ENCODE data around the gene NOS1AP.

The NOS1AP gene

DNA sequence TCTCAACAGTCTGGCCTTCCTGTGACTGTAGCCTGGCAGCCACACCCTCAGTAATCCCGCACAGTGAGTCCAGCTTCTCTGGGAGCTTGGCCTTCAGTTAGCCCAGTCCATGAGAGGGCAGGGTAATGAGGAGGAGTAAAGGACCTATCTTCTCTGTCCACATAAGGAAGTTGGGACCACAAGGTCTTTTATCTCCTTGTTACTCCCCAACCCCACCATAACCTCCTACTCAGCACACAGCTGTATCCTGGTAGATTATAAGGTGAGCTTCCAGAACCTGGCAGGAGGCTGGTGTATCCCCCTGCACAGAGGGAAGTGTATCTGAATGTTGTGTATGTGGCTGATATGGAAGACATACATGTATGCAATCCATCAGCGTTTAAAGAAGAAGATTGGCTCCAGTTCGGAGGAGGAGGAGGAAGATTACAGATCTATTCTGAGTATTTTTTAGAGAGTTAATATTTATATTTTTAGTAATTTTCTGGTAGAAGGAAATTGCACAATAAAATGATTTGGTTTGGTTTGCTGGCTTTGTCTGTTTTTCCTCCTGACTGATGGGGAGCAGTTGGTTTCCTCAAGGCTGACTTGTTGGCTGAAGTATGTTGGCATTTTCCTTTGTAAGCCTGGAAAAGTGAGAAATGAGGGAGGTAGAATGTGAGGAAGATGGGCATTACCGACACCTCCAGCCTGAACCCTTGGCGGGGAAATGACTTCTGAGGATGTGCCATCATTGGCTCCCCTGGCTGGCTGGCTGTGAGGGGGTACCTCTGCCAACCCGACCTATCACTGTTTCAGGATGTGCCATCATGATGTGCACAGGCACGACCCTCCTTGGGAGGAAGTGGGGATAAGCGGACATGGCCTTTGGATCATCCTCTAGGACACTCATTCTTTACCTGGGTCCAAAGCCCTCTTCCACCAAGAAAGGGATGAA lies 317.1 kb downstream of the NOS1AP start:
- no peaks in the 10 kb centered on the region for H3K36me3 ChIP-seq (ENCODE audit: insufficient read depth, low read length)
- H3K27me3 ChIP-seq (ENCODE audit: insufficient read depth, low read length) = no peaks in the 10 kb centered on the region
- no peak overlapping the region for H3K4me3 ChIP-seq (ENCODE audit: low read depth, low read length, poor library complexity, severe bottlenecking)
- H3K9me2 ChIP-seq (ENCODE audit: low read depth, low read length) = no peaks in the 10 kb centered on the region
- H3K9me3 ChIP-seq (ENCODE audit: low read length) = no peaks in the 10 kb centered on the region
- H2AFZ ChIP-seq (ENCODE audit: low read length) = no peak overlapping the region
- no peak overlapping the region for H3K9ac ChIP-seq (ENCODE audit: low read length)
- no peak overlapping the region for H3K27ac ChIP-seq (ENCODE audit: low read depth, low read length, poor library complexity, severe bottlenecking)
- no peak overlapping the region for H3K4me2 ChIP-seq (ENCODE audit: low read length)
- TF ChIP-seq, protein P1, sequence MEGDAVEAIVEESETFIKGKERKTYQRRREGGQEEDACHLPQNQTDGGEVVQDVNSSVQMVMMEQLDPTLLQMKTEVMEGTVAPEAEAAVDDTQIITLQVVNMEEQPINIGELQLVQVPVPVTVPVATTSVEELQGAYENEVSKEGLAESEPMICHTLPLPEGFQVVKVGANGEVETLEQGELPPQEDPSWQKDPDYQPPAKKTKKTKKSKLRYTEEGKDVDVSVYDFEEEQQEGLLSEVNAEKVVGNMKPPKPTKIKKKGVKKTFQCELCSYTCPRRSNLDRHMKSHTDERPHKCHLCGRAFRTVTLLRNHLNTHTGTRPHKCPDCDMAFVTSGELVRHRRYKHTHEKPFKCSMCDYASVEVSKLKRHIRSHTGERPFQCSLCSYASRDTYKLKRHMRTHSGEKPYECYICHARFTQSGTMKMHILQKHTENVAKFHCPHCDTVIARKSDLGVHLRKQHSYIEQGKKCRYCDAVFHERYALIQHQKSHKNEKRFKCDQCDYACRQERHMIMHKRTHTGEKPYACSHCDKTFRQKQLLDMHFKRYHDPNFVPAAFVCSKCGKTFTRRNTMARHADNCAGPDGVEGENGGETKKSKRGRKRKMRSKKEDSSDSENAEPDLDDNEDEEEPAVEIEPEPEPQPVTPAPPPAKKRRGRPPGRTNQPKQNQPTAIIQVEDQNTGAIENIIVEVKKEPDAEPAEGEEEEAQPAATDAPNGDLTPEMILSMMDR (IDR thresholded peaks at IDR 0.05; ENCODE audit: low read length) = no peak
- TF ChIP-seq EZH2 (IDR thresholded peaks at IDR 0.05; ENCODE audit: borderline replicate concordance, low read length) = no peak
- no peaks in the 10 kb centered on the region for H3F3A ChIP-seq (ENCODE audit: insufficient read depth, low read length)
- H4K20me1 ChIP-seq (ENCODE audit: insufficient read depth, low read length) = no peaks in the 10 kb centered on the region
- no peaks in the 10 kb centered on the region for H3K4me1 ChIP-seq (ENCODE audit: insufficient read depth, low read length, severe bottlenecking)
- no peaks in the 10 kb centered on the region for H3K79me2 ChIP-seq (ENCODE audit: insufficient read depth, low read length)

DNA sequence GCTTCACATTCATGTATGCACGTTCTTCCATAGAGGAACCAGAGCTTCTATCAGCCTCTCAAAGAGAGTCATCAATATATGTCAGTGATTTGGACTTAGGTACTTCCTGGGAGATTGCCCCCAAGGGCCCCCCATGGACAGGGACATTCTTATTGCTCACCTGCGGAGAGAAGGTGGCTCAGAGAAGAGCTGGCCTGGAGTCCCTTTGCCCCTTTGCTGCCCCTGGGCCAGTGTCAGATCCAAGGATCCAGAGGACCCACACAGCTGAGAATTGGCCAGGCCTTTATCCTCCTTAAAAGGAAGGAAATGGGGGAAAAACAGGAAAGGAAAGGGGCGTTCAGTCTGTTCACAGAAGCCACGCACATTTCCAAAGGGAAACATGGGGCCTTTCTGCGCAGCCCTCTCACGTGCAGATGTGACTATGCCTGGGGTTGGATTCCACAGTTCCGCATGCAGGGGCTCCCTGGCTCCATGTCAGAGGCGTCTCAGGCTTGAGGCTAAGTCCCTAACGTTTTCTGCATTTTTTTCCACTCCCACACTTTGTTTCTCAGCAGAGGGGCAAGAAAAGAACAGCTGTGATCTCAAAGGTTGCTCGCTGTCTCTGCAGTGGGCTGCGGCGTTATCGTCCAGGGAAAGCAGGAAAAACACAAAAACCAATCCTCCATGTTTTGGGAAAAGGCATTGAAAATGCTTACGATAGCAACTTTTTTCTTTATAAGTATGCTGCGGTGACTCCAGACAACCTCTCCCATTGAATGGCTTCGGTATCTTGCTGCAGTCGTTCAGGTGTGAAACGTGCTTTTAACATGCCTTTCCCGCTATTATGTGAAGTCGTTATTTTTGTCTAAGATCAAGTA lies 318.0 kb downstream of the NOS1AP start:
- Histone ChIP-seq H2AFZ (ENCODE audit: low read length) (no peak overlapping the region), H3K79me2 (ENCODE audit: insufficient read depth, low read length) (no peaks in the 10 kb centered on the region), H3K9ac (ENCODE audit: low read length) (no peak overlapping the region), H3F3A (ENCODE audit: insufficient read depth, low read length) (no peaks in the 10 kb centered on the region), H3K9me3 (ENCODE audit: low read length) (no peaks in the 10 kb centered on the region), H4K20me1 (ENCODE audit: insufficient read depth, low read length) (no peaks in the 10 kb centered on the region), H3K4me2 (ENCODE audit: low read length) (no peak overlapping the region), H3K4me3 (ENCODE audit: low read depth, low read length, poor library complexity, severe bottlenecking) (no peak overlapping the region), H3K27ac (ENCODE audit: low read depth, low read length, poor library complexity, severe bottlenecking) (no peak overlapping the region), H3K4me1 (ENCODE audit: insufficient read depth, low read length, severe bottlenecking) (no peaks in the 10 kb centered on the region), H3K27me3 (ENCODE audit: insufficient read depth, low read length) (no peaks in the 10 kb centered on the region), H3K36me3 (ENCODE audit: insufficient read depth, low read length) (no peaks in the 10 kb centered on the region), H3K9me2 (ENCODE audit: low read depth, low read length) (no peaks in the 10 kb centered on the region)
- TF ChIP-seq EZH2 (IDR thresholded peaks at IDR 0.05; ENCODE audit: borderline replicate concordance, low read length) = no peak
- TF ChIP-seq, protein P1 (IDR thresholded peaks at IDR 0.05; ENCODE audit: low read length) = no peak

GRCh38 chr1:162388083-162388594 lies 318.6 kb downstream of the NOS1AP start:
- no peaks in the 10 kb centered on the region for H3K4me1 ChIP-seq (ENCODE audit: insufficient read depth, low read length, severe bottlenecking)
- H3K27ac ChIP-seq (ENCODE audit: low read depth, low read length, poor library complexity, severe bottlenecking) = no peak overlapping the region
- no peak overlapping the region for H3K4me2 ChIP-seq (ENCODE audit: low read length)
- H2AFZ ChIP-seq (ENCODE audit: low read length) = no peak overlapping the region
- H3K36me3 ChIP-seq (ENCODE audit: insufficient read depth, low read length) = no peaks in the 10 kb centered on the region
- no peaks in the 10 kb centered on the region for H3K9me2 ChIP-seq (ENCODE audit: low read depth, low read length)
- H3F3A ChIP-seq (ENCODE audit: insufficient read depth, low read length) = no peaks in the 10 kb centered on the region; the same call in 1 of the 2 replicates
- no peaks in the 10 kb centered on the region for H4K20me1 ChIP-seq (ENCODE audit: insufficient read depth, low read length)
- no peaks in the 10 kb centered on the region for H3K79me2 ChIP-seq (ENCODE audit: insufficient read depth, low read length)
- no peak overlapping the region for H3K9ac ChIP-seq (ENCODE audit: low read length)
- TF ChIP-seq, protein P1 (IDR thresholded peaks at IDR 0.05; ENCODE audit: low read length) = no peak
- TF ChIP-seq EZH2 (IDR thresholded peaks at IDR 0.05; ENCODE audit: borderline replicate concordance, low read length) = no peak
- no peak overlapping the region for H3K4me3 ChIP-seq (ENCODE audit: low read depth, low read length, poor library complexity, severe bottlenecking)
- no peaks in the 10 kb centered on the region for H3K27me3 ChIP-seq (ENCODE audit: insufficient read depth, low read length)
- H3K9me3 ChIP-seq (ENCODE audit: low read length) = no peaks in the 10 kb centered on the region

All from OCI-LY1 (cell line).